H9 (cell line): ENCODE data around the gene ZSCAN5A. TPM values are rescaled to one million over a fixed set of nuclear protein-coding genes. Genes with fewer than 3 reads are reported as not detected.
"Not testable (repeated sequence)": the region's sequence is repeated elsewhere in the genome, so short reads cannot be mapped to it uniquely, and the experiment has no call there.

Experiments
- DNase-seq: peaks from one replicate; pipeline ENCODE4 v3.0.0-alpha.2; 2017
- H2AFZ ChIP-seq: one replicate; pipeline ENCODE4 v1.6.1; 2013; ENCODE audit warnings: mild to moderate bottlenecking, low read length, control low read depth, moderate library complexity
- H2AK5ac ChIP-seq: 2 replicates; pipeline ENCODE4 v1.6.1; 2013; ENCODE audit warnings: low read length, control low read depth, mixed read lengths; ENCODE audit not compliant: insufficient read length
- H2BK120ac ChIP-seq: one replicate; pipeline ENCODE4 v1.6.1; 2013; ENCODE audit warnings: low read depth, mild to moderate bottlenecking, low read length, control low read depth, inconsistent platforms; ENCODE audit not compliant: poor library complexity, severe bottlenecking
- H2BK12ac ChIP-seq: 2 replicates; pipeline ENCODE4 v1.6.1; 2013; ENCODE audit warnings: low read length, control low read depth, mixed read lengths, low read depth; ENCODE audit not compliant: insufficient read length
- H2BK15ac ChIP-seq: 2 replicates; pipeline ENCODE4 v1.6.1; 2013; ENCODE audit warnings: low read depth, low read length, control low read depth
- H2BK20ac ChIP-seq: one replicate; pipeline ENCODE4 v1.6.1; 2013; ENCODE audit warnings: low read depth, mild to moderate bottlenecking, low read length, control low read depth, inconsistent platforms; ENCODE audit not compliant: poor library complexity, severe bottlenecking
- H2BK5ac ChIP-seq: 2 replicates; pipeline ENCODE4 v1.6.1; 2013; ENCODE audit warnings: low read length, control low read depth, mixed read lengths; ENCODE audit not compliant: insufficient read length
- H3K14ac ChIP-seq: 2 replicates; pipeline ENCODE4 v1.6.1; 2013; ENCODE audit warnings: low read length, control low read depth; ENCODE audit not compliant: insufficient read depth
- H3K18ac ChIP-seq: 2 replicates; pipeline ENCODE4 v1.6.1; 2013; ENCODE audit warnings: low read depth, mild to moderate bottlenecking, mixed read lengths, low read length, control low read depth; ENCODE audit not compliant: insufficient read length
- H3K23ac ChIP-seq: 2 replicates; pipeline ENCODE4 v1.6.1; 2013; ENCODE audit warnings: low read length, control low read depth, mixed read lengths, low read depth; ENCODE audit not compliant: insufficient read length
- H3K23me2 ChIP-seq: 2 replicates; pipeline ENCODE4 v1.6.1; 2013; ENCODE audit warnings: low read depth, mild to moderate bottlenecking, mixed read lengths, low read length, control low read depth; ENCODE audit not compliant: insufficient read length, poor library complexity, severe bottlenecking
- H3K27ac ChIP-seq: 2 replicates; pipeline ENCODE4 v1.5.1; 2013; ENCODE audit warnings: low read length, control low read depth, mixed read lengths, low read depth; ENCODE audit not compliant: insufficient read length
- H3K27me3 ChIP-seq: 2 replicates; pipeline ENCODE4 v1.6.1; 2013; ENCODE audit warnings: low read length, control low read depth, inconsistent platforms; ENCODE audit not compliant: insufficient read depth
- H3K4ac ChIP-seq: 2 replicates; pipeline ENCODE4 v1.6.1; 2013; ENCODE audit warnings: low read depth, mild to moderate bottlenecking, control low read depth, inconsistent platforms, low read length, moderate library complexity
- H3K4me1 ChIP-seq: 2 replicates; pipeline ENCODE4 v1.6.1; 2013; ENCODE audit warnings: low read length, control low read depth, inconsistent platforms; ENCODE audit not compliant: insufficient read depth
- H3K4me2 ChIP-seq: 2 replicates; pipeline ENCODE4 v1.6.1; 2013; ENCODE audit warnings: low read length, control low read depth, mixed read lengths; ENCODE audit not compliant: insufficient read length, insufficient read depth
- H3K56ac ChIP-seq: 2 replicates; pipeline ENCODE4 v1.6.1; 2013; ENCODE audit warnings: low read depth, mild to moderate bottlenecking, mixed read lengths, low read length, control low read depth; ENCODE audit not compliant: insufficient read length
- H3K79me1 ChIP-seq: 2 replicates; pipeline ENCODE4 v1.6.1; 2013; ENCODE audit warnings: low read depth, mild to moderate bottlenecking, moderate library complexity, low read length, control low read depth, inconsistent platforms; ENCODE audit not compliant: insufficient read depth, poor library complexity, severe bottlenecking
- H3K79me2 ChIP-seq: 2 replicates; pipeline ENCODE4 v1.6.1; 2013; ENCODE audit warnings: low read length, control low read depth, inconsistent platforms; ENCODE audit not compliant: insufficient read depth
- H3K9ac ChIP-seq: 2 replicates; pipeline ENCODE4 v1.6.1; 2013; ENCODE audit warnings: low read length, control low read depth, mixed read lengths; ENCODE audit not compliant: insufficient read length; ENCODE audit errors: extremely low read depth
- H3K9me3 ChIP-seq: one replicate; pipeline ENCODE4 v1.6.1; 2013; ENCODE audit warnings: low read depth, low read length, inconsistent platforms; ENCODE audit not compliant: control insufficient read depth
- H3T11ph ChIP-seq: one replicate; pipeline ENCODE4 v1.6.1; 2013; ENCODE audit warnings: mild to moderate bottlenecking, low read length, control low read depth, inconsistent platforms
- H4K20me1 ChIP-seq: one replicate; pipeline ENCODE4 v1.6.1; 2013; ENCODE audit not compliant: control insufficient read depth, insufficient read length, insufficient read depth
- H4K5ac ChIP-seq: 2 replicates; pipeline ENCODE4 v1.6.1; 2013; ENCODE audit warnings: low read depth, mild to moderate bottlenecking, mixed read lengths, low read length, control low read depth; ENCODE audit not compliant: insufficient read length
- H4K8ac ChIP-seq: replicated peaks from 2 replicates; pipeline ENCODE4 v1.6.1; 2013; ENCODE audit warnings: low read length, control low read depth, mixed read lengths, low read depth; ENCODE audit not compliant: insufficient read length
- H4K91ac ChIP-seq: 2 replicates; pipeline ENCODE4 v1.6.1; 2013; ENCODE audit warnings: low read depth, mild to moderate bottlenecking, moderate library complexity, mixed read lengths, low read length, control low read depth; ENCODE audit not compliant: insufficient read length
- H3K27ac Mint-ChIP-seq, 3 experiments: 2 replicates in 2 of 3; 3 replicates in 1 of 3; pipeline ENCODE4 v1.8.0; 2020 to 2021; ENCODE audit warnings: mixed read lengths in 3 of 3, mild to moderate bottlenecking in 1 of 3, moderate library complexity in 1 of 3
- H3K27me3 Mint-ChIP-seq: 2 replicates; pipeline ENCODE4 v1.8.0; 2021; ENCODE audit warnings: low read depth, mild to moderate bottlenecking, moderate library complexity, mixed read lengths
- H3K36me3 Mint-ChIP-seq, 3 experiments: 2 replicates in 2 of 3; 3 replicates in 1 of 3; pipeline ENCODE4 v1.8.0; 2020 to 2021; ENCODE audit warnings: low read depth in 3 of 3, mixed read lengths in 3 of 3; ENCODE audit not compliant: insufficient read depth in 1 of 3
- H3K4me1 Mint-ChIP-seq, 2 experiments: 2 replicates each; pipeline ENCODE4 v1.8.0; 2020; ENCODE audit warnings: mixed read lengths in 2 of 2
- H3K4me3 Mint-ChIP-seq, 2 experiments: 2 replicates in 1 of 2; 3 replicates in 1 of 2; pipeline ENCODE4 v1.8.0; 2020 to 2021; ENCODE audit warnings: mild to moderate bottlenecking in 2 of 2, mixed read lengths in 2 of 2, moderate library complexity in 1 of 2
- H3K9me3 Mint-ChIP-seq, 2 experiments: 2 replicates in 1 of 2; 3 replicates in 1 of 2; pipeline ENCODE4 v1.8.0; 2020; ENCODE audit warnings: mild to moderate bottlenecking in 2 of 2, mixed read lengths in 2 of 2, moderate library complexity in 1 of 2
- WGBS: extraction: QIAGEN DNeasy Blood & Tissue Kit; methylation state at CpG from one replicate; pipeline ENCODE4 v1.1.7; 2013; ENCODE audit warnings: missing lambda C conversion rate, low lambda C conversion rate, mixed read lengths; ENCODE audit not compliant: insufficient read length; ENCODE audit errors: extremely low coverage; 5-methylcytosine and 5-hydroxymethylcytosine counted together
- total RNA-seq: library from RNA; stranded (reverse); gene quantifications from 2 replicates; pipeline ENCODE4 v1.2.1, GENCODE V29; 2021
- TF ChIP-seq, protein P1 (sequence below): fragments of 200-600 bp; sonication (generic); conservative IDR thresholded peaks from 3 replicates; pipeline ENCODE4 v1.8.0; 2021; ENCODE audit warnings: antibody characterized with exemption, mild to moderate bottlenecking

The ZSCAN5A gene
- total RNA-seq, 1 experiment from 2014 or later = 12.5 TPM

DNA sequence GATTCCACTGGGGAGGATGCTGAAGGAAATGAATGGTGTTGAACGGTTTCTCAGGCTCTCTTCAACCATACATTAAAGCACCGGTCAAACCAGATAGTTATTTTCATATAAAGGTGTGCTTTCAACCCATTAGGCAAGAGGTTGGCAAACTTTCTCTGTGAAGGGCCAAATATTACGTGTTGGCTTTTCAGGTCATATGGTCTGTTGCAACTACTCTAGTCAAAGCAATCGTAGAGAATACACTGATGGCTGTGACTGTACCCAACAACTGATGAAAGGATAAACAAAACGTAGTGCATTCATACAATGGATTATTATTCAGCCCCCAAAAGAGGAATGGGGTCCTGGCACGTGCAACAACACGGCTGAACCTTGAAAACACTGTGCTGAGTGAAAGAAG, 5.8 kb downstream of the ZSCAN5A start:
- H3K56ac ChIP-seq = no peak overlapping the region
- no peak overlapping the region for H2BK5ac ChIP-seq
- no peaks in the 10 kb centered on the region for H3K27me3 Mint-ChIP-seq
- no peak overlapping the region for H2BK12ac ChIP-seq
- no peak overlapping the region for H3K4ac ChIP-seq
- no peak overlapping the region for H3K4me2 ChIP-seq
- no peak overlapping the region for H2AFZ ChIP-seq
- no peak overlapping the region for H2AK5ac ChIP-seq
- H3K23ac ChIP-seq = no peak overlapping the region
- no peaks in the 10 kb centered on the region for H3K23me2 ChIP-seq
- no peak overlapping the region for H2BK15ac ChIP-seq
- H4K91ac ChIP-seq = no peak overlapping the region
- H3K79me1 ChIP-seq = no peaks in the 10 kb centered on the region
- WGBS = no CpG with 5 or more reads among the region's 7 CpGs
- H3K9me3 ChIP-seq = no peaks in the 10 kb centered on the region
- peaks cover 5% of the 10 kb centered on the region in 2 experiments for H3K4me1 Mint-ChIP-seq
- H3K4me1 ChIP-seq = no peaks in the 10 kb centered on the region
- no peak overlapping the region for H3K27ac Mint-ChIP-seq
- no peaks in the 10 kb centered on the region for H3K27me3 ChIP-seq
- H3K9ac ChIP-seq = no peak overlapping the region
- peaks cover 2 to 7% of the 10 kb centered on the region in 2 experiments; a peak in 3 of 5 replicates for H3K9me3 Mint-ChIP-seq
- peaks cover 6 to 20% (median 7%) of the 10 kb centered on the region in 3 experiments; a peak in 6 of 7 replicates for H3K36me3 Mint-ChIP-seq
- H2BK20ac ChIP-seq = no peak overlapping the region
- TF ChIP-seq, protein P1, sequence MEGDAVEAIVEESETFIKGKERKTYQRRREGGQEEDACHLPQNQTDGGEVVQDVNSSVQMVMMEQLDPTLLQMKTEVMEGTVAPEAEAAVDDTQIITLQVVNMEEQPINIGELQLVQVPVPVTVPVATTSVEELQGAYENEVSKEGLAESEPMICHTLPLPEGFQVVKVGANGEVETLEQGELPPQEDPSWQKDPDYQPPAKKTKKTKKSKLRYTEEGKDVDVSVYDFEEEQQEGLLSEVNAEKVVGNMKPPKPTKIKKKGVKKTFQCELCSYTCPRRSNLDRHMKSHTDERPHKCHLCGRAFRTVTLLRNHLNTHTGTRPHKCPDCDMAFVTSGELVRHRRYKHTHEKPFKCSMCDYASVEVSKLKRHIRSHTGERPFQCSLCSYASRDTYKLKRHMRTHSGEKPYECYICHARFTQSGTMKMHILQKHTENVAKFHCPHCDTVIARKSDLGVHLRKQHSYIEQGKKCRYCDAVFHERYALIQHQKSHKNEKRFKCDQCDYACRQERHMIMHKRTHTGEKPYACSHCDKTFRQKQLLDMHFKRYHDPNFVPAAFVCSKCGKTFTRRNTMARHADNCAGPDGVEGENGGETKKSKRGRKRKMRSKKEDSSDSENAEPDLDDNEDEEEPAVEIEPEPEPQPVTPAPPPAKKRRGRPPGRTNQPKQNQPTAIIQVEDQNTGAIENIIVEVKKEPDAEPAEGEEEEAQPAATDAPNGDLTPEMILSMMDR = no peak
- H2BK120ac ChIP-seq = no peak overlapping the region
- H3K79me2 ChIP-seq = no peaks in the 10 kb centered on the region
- H3K14ac ChIP-seq = no peak overlapping the region
- H4K20me1 ChIP-seq = no peaks in the 10 kb centered on the region
- H3K27ac ChIP-seq = no peak overlapping the region
- no peak overlapping the region for H3T11ph ChIP-seq
- H4K5ac ChIP-seq = no peak overlapping the region
- DNase-seq = no peak
- H3K4me3 Mint-ChIP-seq = no peak overlapping the region
- H4K8ac ChIP-seq = no peak overlapping the region
- H3K18ac ChIP-seq = no peak overlapping the region

DNA sequence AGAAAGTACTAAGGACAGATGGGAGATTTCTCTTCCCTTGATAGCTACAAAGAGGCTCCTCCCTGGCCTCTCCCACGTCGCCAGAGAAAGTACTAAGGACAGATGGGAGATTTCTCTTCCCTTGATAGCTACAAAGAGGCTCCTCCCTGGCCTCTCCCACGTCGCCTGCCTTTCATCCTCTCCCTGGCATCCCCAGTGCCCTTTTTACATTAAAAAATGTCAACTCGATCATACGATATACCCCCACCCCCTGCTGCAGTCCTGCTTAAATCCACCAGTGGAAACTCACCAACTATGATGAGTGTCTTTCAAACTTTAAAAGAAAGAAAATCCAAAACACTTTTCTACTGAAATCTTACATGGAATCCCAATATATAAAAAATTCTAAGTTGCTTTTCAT, 7.6 kb downstream of the ZSCAN5A start:
- not testable (repeated sequence) for H3K14ac ChIP-seq, H2BK12ac ChIP-seq, H3K27me3 Mint-ChIP-seq, H3K27me3 ChIP-seq, H3K23me2 ChIP-seq, H3K79me1 ChIP-seq, H3K23ac ChIP-seq, H3K4ac ChIP-seq, H4K8ac ChIP-seq, H4K5ac ChIP-seq, H3K27ac ChIP-seq, H4K91ac ChIP-seq, H2AK5ac ChIP-seq, H3K9me3 ChIP-seq, H3K4me1 ChIP-seq, H3T11ph ChIP-seq, DNase-seq, H3K18ac ChIP-seq, H3K56ac ChIP-seq, H3K4me2 ChIP-seq, H2BK5ac ChIP-seq, H2BK20ac ChIP-seq, H4K20me1 ChIP-seq, H2BK15ac ChIP-seq, H3K9ac ChIP-seq, H3K4me3 Mint-ChIP-seq, H2AFZ ChIP-seq, H3K79me2 ChIP-seq, H2BK120ac ChIP-seq, H3K4me1 Mint-ChIP-seq
- peak overlapping the region in 1 of 3 experiments; percentile 25; a peak in 1 of 7 replicates for H3K27ac Mint-ChIP-seq
- no CpG with 5 or more reads among the region's 6 CpGs for WGBS
- H3K9me3 Mint-ChIP-seq = peaks cover 2 to 14% of the 10 kb centered on the region in 2 experiments; a peak in 3 of 5 replicates
- peaks cover 6 to 22% (median 7%) of the 10 kb centered on the region in 3 experiments; a peak in 6 of 7 replicates for H3K36me3 Mint-ChIP-seq
